Muscle layer of colon (tissue), 2 donors: Measurements from ENCODE around the gene VTI1B.
"Not testable (repeated sequence)": the region's sequence is repeated elsewhere in the genome, so short reads cannot be mapped to it uniquely, and the experiment has no call there.

Source experiments
- H3K27ac ChIP-seq: one replicate; pipeline ENCODE4 v1.7.0; 2013; ENCODE audit warnings: low read depth, mild to moderate bottlenecking, low read length, moderate library complexity
- H3K27me3 ChIP-seq, 2 donors: one replicate each; pipeline ENCODE4 v1.7.0; 2013; ENCODE audit warnings: low read length in 2 of 2, mild to moderate bottlenecking in 2 of 2; ENCODE audit not compliant: insufficient read depth in 2 of 2, control insufficient read depth in 1 of 2
- H3K36me3 ChIP-seq: one replicate; pipeline ENCODE4 v1.7.0; 2013; ENCODE audit warnings: mild to moderate bottlenecking, low read length; ENCODE audit not compliant: insufficient read depth
- H3K4me1 ChIP-seq: one replicate; pipeline ENCODE4 v1.7.0; 2013; ENCODE audit warnings: mild to moderate bottlenecking, low read length; ENCODE audit not compliant: insufficient read depth
- H3K4me3 ChIP-seq, 2 donors: one replicate each; pipeline ENCODE4 v1.7.0; 2013; ENCODE audit warnings: low read length in 2 of 2, low read depth in 1 of 2, mild to moderate bottlenecking in 1 of 2, moderate library complexity in 1 of 2
- H3K9ac ChIP-seq: one replicate; pipeline ENCODE4 v1.7.0; 2013; ENCODE audit warnings: low read length
- H3K9me3 ChIP-seq: one replicate; pipeline ENCODE4 v1.7.0; 2013; ENCODE audit warnings: mild to moderate bottlenecking, low read length
- donor health status: abdominal sarcoma.
- donor health status: Adenocarcinoma of cecum.

The VTI1B gene

DNA sequence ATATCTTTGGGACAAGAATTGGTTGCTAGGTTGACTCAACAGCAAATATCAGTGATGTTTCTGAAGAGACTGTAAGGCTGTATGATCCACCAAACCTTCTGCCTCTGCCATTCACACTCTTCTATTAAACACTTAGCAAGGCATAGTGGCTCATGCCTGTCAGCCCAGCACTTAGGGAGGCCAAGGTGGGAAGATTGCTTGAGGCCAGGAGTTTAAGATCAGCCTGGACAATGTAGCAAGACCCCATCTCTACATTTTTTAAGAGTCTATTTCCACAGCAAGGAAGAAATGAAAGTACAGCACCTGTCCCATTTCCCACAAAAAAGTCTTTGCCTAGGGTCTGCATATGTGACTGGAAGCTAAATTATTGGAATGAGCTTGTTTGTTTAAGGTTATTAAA, 46.9 kb downstream of the VTI1B start:
- H3K4me3 ChIP-seq: no peak overlapping the region
- no peaks in the 10 kb centered on the region for H3K27me3 ChIP-seq
- peaks cover 9% of the 10 kb centered on the region for H3K4me1 ChIP-seq
- no peak overlapping the region for H3K9ac ChIP-seq
- H3K9me3 ChIP-seq: no peaks in the 10 kb centered on the region
- no peaks in the 10 kb centered on the region for H3K36me3 ChIP-seq
- no peak overlapping the region for H3K27ac ChIP-seq

DNA sequence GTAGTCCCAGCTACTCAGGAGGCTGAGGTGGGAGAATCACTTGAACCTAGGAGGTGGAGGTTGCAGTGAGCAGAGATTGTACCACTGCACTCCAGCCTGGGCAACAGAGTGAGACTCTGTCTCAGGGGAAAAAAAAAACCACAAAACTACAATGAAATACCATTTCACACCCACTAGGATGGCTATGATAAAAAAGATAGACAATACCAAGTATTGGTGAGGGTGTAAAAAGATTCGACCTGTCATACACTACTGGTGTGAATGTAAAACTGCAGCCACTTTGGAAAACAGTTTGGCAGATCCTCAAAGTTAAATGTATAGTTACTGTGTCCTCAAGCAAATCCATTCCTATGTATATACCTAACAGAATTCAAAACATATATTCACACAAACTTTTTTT, 48.3 kb downstream of the VTI1B start:
- not testable (repeated sequence) for H3K9ac ChIP-seq, H3K27me3 ChIP-seq, H3K9me3 ChIP-seq, H3K27ac ChIP-seq, H3K36me3 ChIP-seq, H3K4me3 ChIP-seq
- H3K4me1 ChIP-seq: peaks cover 14% of the 10 kb centered on the region

DNA sequence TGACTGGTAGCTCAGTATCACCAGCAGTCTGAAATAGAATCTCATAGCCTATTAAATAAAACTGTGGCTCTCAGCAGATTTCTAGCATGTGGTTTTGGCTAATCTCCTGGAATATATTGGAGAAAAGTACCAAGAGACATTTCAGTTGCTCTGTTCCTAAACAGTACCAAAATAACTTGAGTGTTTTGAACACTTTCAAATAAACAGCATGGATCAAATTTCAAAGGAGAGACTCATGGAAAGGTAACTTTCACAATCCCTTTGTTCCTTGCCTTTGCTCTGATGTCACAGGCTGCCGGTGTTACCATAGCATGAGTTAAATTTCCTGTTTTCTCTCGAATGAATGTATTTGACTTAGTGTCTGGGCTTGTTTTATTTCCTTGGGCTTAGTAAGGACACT, 51.3 kb downstream of the VTI1B start:
- Histone ChIP-seq H3K4me3 (no peak overlapping the region), H3K4me1 (peaks cover 23% of the 10 kb centered on the region), H3K27ac (no peak overlapping the region), H3K9me3 (no peaks in the 10 kb centered on the region), H3K36me3 (no peaks in the 10 kb centered on the region), H3K27me3 (no peaks in the 10 kb centered on the region), H3K9ac (no peak overlapping the region)

DNA sequence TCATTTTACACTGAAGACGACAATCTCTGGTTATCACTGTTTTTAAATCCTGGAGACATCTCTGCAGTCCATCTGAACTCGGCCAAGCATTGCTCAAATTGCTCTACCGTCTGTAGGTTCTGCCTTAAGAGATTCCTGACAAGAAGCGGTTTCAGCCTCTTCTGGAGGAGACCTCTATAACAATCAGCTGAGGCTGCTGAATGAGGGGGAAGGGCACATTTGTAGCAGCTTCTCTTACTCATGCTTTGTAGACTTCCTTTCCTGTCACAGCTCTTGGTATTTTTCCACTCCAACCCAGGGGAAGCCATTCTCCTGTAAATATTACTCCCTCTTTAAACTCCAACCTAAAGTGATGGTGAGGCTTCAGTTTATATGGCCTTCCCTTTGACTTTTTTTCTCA, 51.8 kb downstream of the VTI1B start:
- Histone ChIP-seq H3K36me3 (no peaks in the 10 kb centered on the region), H3K9me3 (no peaks in the 10 kb centered on the region), H3K27me3 (no peaks in the 10 kb centered on the region), H3K27ac (no peak overlapping the region), H3K9ac (no peak overlapping the region), H3K4me1 (peaks cover 23% of the 10 kb centered on the region), H3K4me3 (no peak overlapping the region)

DNA sequence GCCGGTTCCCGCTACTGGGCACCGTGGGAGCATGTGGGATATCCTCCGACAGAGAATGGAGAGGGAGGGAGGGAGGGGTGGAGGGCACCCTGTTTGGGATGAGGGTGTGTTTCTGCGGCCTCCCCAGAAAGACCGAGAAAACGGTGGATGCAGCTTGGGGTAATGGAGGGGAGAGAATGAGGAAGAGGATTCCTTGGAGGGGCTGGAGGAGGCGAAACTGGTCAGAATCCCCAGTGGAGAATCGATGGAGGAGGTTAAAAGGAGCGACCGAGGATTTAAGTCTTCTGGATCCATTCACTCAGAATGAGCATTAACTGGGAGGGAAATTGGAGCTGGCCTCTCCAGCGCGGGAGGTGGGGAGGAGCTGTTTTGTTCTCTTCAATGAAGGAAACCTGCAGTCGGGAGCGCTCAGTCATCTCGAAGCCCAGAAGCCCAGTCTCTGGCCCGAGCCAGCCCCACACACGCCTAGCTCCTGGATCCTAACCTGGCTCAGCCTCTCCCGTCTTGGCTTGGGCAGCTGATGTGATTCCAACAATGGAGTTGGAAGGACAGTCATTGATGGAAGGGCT, 54.1 kb downstream of the VTI1B start:
- no peak overlapping the region for H3K9ac ChIP-seq
- no peak overlapping the region for H3K27ac ChIP-seq
- no peaks in the 10 kb centered on the region for H3K36me3 ChIP-seq
- H3K4me3 ChIP-seq: peak overlapping the region; percentile 71 to 77
- peaks cover 23% of the 10 kb centered on the region for H3K4me1 ChIP-seq
- no peaks in the 10 kb centered on the region for H3K27me3 ChIP-seq
- no peaks in the 10 kb centered on the region for H3K9me3 ChIP-seq

DNA sequence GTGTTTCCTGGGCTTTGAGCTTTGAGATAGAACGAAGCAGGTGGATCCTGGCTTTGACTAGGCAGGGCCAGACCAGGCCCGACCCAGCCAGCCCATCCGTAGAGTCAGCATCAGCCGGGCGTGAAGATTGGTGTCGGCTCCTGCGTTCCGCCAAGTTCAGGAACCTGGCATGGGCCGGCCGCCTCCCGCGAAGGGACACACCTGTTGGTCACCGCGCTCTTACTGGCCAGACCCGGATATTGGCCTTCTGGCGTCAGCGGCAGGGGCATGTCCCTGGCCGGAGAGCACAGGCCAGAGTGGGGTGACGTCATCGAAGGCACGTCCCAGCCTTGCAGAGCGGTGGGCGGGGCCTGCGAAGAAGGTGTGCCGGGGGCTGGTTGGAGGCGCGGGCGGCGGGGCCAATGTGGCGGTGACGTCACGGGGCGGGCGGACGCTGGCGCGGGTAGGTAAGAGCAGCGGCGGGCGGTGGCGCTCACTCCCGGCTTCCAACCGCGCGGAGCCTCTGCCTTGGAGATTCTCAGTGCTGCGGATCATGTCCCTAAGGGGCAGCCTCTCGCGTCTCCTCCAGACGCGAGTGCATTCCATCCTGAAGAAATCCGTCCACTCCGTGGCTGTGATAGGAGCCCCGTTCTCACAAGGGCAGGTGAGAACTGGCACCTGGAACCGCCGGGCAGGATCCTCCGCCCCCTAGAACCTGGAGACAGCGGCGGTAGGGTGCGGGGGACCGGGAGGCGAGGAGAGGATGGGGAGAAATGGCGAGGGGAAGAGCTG, 54.8 kb downstream of the VTI1B start, which contains the start of gene ARG2:
Gene ARG2, plus strand, starts transcription at position 475 of the 771 bp plus-strand sequence. Its CDS starts 58 bp downstream, at position 533.
- Histone ChIP-seq H3K4me1 (peaks cover 23% of the 10 kb centered on the region), H3K27ac (peak within 1 kb of the TSS; percentile 19), H3K27me3 (no peaks in the 10 kb centered on the region), H3K4me3 (peak within 1 kb of the TSS; percentile 71 to 77), H3K36me3 (no peaks in the 10 kb centered on the region), H3K9ac (peak within 1 kb of the TSS; percentile 71), H3K9me3 (no peaks in the 10 kb centered on the region)

DNA sequence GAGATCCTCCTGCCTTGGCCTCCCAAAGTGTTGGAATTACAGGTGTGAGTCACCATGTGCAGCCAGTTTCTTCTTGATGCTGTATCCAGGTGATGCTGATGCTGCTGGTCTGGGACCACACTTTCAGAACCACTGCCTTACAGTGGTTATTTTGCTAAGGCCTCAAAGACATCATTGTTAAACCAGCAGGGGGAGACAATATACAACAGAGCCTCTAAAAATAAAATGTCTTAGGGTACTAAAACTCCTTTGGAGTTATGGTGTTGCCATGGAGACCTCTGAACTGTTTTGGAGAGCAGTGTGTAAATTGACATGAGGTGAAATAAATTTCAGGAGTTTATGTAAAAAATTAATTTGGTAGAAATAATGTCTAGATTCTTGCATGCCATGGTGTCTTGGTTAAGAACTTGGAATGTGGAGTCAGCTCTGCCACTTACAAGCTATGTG, 55.8 kb downstream of the VTI1B start:
- H3K36me3 ChIP-seq: no peaks in the 10 kb centered on the region
- no peak overlapping the region for H3K9ac ChIP-seq
- no peaks in the 10 kb centered on the region for H3K27me3 ChIP-seq
- H3K9me3 ChIP-seq: no peaks in the 10 kb centered on the region
- peak overlapping the region in 1 of 2 donors; percentile 77 for H3K4me3 ChIP-seq
- H3K4me1 ChIP-seq: peaks cover 23% of the 10 kb centered on the region
- no peak overlapping the region for H3K27ac ChIP-seq

DNA sequence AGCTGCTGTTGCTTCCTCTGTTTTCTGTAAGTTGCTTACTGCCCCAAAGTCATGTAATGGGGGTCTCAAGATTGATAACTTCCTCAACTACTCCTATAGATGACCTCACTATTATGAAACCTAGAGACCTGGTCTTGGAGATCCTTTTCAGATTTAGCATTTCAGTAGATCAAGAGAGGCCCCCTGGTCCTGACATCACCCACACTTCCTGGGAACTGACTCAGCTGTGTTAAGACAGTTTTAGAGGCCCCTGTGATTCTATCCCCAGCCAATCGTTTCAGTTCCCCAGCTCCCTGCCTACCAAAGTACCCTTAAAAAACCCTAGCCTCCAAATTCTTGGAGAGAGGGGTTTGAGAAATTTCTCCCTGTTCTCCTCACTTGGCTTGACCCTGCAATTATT, 63.9 kb downstream of the VTI1B start:
- Histone ChIP-seq H3K36me3 (no peaks in the 10 kb centered on the region), H3K4me1 (no peaks in the 10 kb centered on the region), H3K4me3 (no peak overlapping the region), H3K27ac (no peak overlapping the region), H3K9ac (no peak overlapping the region), H3K27me3 (no peaks in the 10 kb centered on the region), H3K9me3 (no peaks in the 10 kb centered on the region)

DNA sequence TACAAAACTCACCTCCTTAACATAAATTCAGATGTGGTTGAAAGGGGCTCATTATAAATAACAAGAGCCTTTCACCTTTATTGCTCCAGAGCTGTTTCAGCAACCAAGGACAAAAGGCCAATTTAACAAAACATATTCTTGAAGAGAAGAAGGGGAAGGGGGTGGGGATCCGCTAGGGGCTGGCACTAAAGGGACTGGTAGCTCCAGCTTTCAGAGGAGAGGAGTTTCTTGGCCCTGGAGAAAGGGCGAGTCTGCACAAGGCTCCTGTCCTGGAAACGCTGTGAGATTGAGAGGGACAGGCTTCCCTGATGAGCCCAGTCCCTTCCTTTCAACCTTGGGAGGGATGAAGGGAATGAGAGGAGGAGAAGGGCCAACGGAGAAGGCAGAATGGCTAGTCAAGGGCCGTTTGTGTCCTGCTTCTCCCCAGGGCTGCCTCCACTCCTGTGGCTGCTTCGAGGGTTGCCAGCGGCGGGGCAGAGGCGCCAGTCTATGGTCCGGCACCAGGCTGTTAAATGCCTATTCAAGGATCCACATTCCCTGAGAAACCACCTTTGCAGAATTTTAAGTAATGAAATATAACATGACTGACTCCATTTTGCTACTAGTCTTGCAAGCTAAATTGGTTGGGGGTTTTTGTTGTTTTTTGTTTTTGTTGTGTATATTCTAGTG, 64.7 kb downstream of the VTI1B start:
- no peak overlapping the region for H3K27ac ChIP-seq
- no peaks in the 10 kb centered on the region for H3K36me3 ChIP-seq
- no peaks in the 10 kb centered on the region for H3K9me3 ChIP-seq
- no peaks in the 10 kb centered on the region for H3K4me1 ChIP-seq
- H3K27me3 ChIP-seq: no peaks in the 10 kb centered on the region
- H3K4me3 ChIP-seq: no peak overlapping the region
- no peak overlapping the region for H3K9ac ChIP-seq

DNA sequence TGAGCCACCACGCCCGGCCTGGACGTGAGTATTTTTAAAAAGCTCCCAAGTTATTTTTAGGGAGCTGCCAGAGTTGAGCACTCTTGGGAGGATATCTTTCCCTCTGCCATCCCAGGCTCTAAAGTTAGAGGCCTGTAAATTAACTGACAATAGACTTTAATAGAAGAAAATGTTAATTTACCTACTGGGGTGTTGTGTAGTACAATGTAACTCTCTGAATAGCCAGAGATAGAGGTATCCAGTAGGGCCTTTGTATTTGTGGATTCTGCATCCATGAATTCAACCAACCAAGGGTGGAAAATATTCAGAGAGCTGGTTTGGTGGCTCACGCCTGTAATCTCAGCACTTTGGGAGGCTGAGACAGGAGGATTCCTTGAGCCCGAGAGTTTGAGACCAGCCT, 66.8 kb downstream of the VTI1B start:
- no peak overlapping the region for H3K4me3 ChIP-seq
- no peak overlapping the region for H3K9ac ChIP-seq
- no peak overlapping the region for H3K27ac ChIP-seq
- H3K4me1 ChIP-seq: no peaks in the 10 kb centered on the region
- no peaks in the 10 kb centered on the region for H3K9me3 ChIP-seq
- no peaks in the 10 kb centered on the region for H3K36me3 ChIP-seq
- no peaks in the 10 kb centered on the region for H3K27me3 ChIP-seq

DNA sequence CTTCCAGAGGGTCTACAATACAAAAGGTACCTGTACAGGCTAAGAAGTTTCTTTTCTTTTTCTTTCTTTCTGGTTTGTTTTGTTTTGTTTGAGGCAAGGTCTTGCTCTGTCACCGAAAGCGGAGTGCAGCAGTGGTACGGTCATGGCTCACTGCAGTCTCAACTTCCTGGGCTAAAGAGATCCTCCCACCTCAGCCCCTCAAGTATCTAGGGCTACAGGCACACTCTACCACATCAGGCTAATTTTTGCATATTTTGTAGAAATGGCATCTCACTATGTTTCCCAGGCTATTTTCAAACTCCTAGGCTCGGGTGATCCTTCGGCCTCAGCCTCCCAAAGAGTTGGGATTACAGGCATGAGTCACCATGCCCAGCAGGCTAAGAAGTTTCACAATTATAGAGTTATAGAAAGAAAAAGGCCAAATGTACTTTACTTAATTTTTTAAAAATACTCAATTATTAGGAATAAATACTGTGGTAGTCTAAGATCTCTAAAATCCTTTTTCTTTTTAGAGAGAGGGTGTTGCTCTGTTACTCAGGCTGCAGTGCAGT, 71.4 kb downstream of the VTI1B start:
- no peaks in the 10 kb centered on the region for H3K27me3 ChIP-seq
- no peak overlapping the region for H3K9ac ChIP-seq
- no peaks in the 10 kb centered on the region for H3K9me3 ChIP-seq
- no peaks in the 10 kb centered on the region for H3K36me3 ChIP-seq
- H3K27ac ChIP-seq: no peak overlapping the region
- no peak overlapping the region for H3K4me3 ChIP-seq
- H3K4me1 ChIP-seq: peaks cover 6% of the 10 kb centered on the region
